ENCODE measurements around the gene MOV10. TPM values are rescaled to one million over a fixed set of nuclear protein-coding genes. Genes with fewer than 3 reads are reported as not detected.

The MOV10 gene
- polyA plus RNA-seq, 1 of the 3 experiments (the other 2 are of a cell fraction) = 87.4 TPM

GRCh38 chr1:112744009-112744578 lies 69.6 kb downstream of the MOV10 start:
- no peak overlapping the region for H3K4me2 ChIP-seq
- CTCF ChIA-PET = interaction anchor here (0.7 to 4.8 kb wide), 13 partner anchors 10 to 329 kb away, joined by 3 to 19 read pairs (median 3); partner anchors contain the start of genes LRIG2 and PPM1J
- WGBS (ENCODE audit: low lambda C conversion rate) = 64% methylated on average over 19 of the region's 58 CpGs
- H3K9ac ChIP-seq = no peak overlapping the region
- no peaks in the 10 kb centered on the region for H3K36me3 ChIP-seq (replicated peaks in 1 of 2; ENCODE audit: control insufficient read depth in 1 of 2, insufficient read depth in 2 of 2, low read length in 1 of 2)
- H2AFZ ChIP-seq (ENCODE audit: low read depth) = no peak overlapping the region; the same call in 1 of the 2 replicates
- H3K27ac ChIP-seq (ENCODE audit: low read depth in 2 of 2, low read length in 1 of 2) = no peak overlapping the region
- TF ChIP-seq EP300 (IDR thresholded peaks at IDR 0.05; ENCODE audit: borderline replicate concordance in 1 of 2, low read depth in 1 of 2, low read length in 1 of 2) (no peak), RFX5 (IDR thresholded peaks at IDR 0.05; ENCODE audit: low read length) (no peak), MAX (IDR thresholded peaks at IDR 0.05; ENCODE audit: low read depth) (no peak), CTCF (IDR thresholded peaks at IDR 0.05) (no peak), JUND (IDR thresholded peaks at IDR 0.05) (no peak)
- POLR2A ChIA-PET = interaction anchor here (0.7 kb wide), 1 partner anchor 61 kb away, joined by 3 read pairs; no protein-coding TSS in a partner anchor
- no peaks in the 10 kb centered on the region for H3K79me2 ChIP-seq (ENCODE audit: insufficient read depth)
- H3K27me3 ChIP-seq (ENCODE audit: insufficient read depth) = no peaks in the 10 kb centered on the region; the same call in 1 of the 2 replicates
- H4K20me1 ChIP-seq (ENCODE audit: insufficient read depth) = no peaks in the 10 kb centered on the region
- no peaks in the 10 kb centered on the region for H3K9me3 ChIP-seq
- H3K9me2 ChIP-seq = no peaks in the 10 kb centered on the region
- H3F3A ChIP-seq (replicated peaks; ENCODE audit: insufficient read depth) = no peaks in the 10 kb centered on the region
- no peak overlapping the region for H3K4me3 ChIP-seq (ENCODE audit: low read depth in 2 of 2, low read length in 1 of 2)
- DNase-seq = no peak
- H3K4me1 ChIP-seq (ENCODE audit: control insufficient read depth in 1 of 2, insufficient read depth in 2 of 2, low read depth in 1 of 2, low read length in 1 of 2) = no peaks in the 10 kb centered on the region

GRCh38 chr1:112748396-112748795 lies 73.9 kb downstream of the MOV10 start:
- H3K9me2 ChIP-seq = no peaks in the 10 kb centered on the region
- no peaks in the 10 kb centered on the region for H3F3A ChIP-seq (replicated peaks; ENCODE audit: insufficient read depth)
- WGBS (ENCODE audit: low lambda C conversion rate) = 64% methylated on average over 11 of the region's 12 CpGs
- ChIA-PET CTCF (interaction anchor here (0.7 to 1.2 kb wide), 3 partner anchors 10 to 29 kb away, joined by 3 to 4 read pairs (median 3); a partner anchor contains a TSS), POLR2A (no interaction called here)
- no peak overlapping the region for H3K27ac ChIP-seq (ENCODE audit: low read depth in 2 of 2, low read length in 1 of 2)
- H3K27me3 ChIP-seq (ENCODE audit: insufficient read depth) = no peaks in the 10 kb centered on the region; the same call in 1 of the 2 replicates
- H3K79me2 ChIP-seq (ENCODE audit: insufficient read depth) = no peaks in the 10 kb centered on the region
- no peak overlapping the region for H2AFZ ChIP-seq (ENCODE audit: low read depth)
- no peak overlapping the region for H3K4me3 ChIP-seq (ENCODE audit: low read depth in 2 of 2, low read length in 1 of 2)
- no peak for TF ChIP-seq POLR2AphosphoS5 (IDR thresholded peaks at IDR 0.05; ENCODE audit: low read depth, low read length)
- no peak for TF ChIP-seq MAX (IDR thresholded peaks at IDR 0.05; ENCODE audit: low read depth)
- TF ChIP-seq USF2 (IDR thresholded peaks at IDR 0.05; ENCODE audit: borderline replicate concordance, low read depth, low read length) = no peak
- no peak for TF ChIP-seq FOXJ3 (CRISPR knock-in tag; IDR thresholded peaks at IDR 0.05)
- TF ChIP-seq TAF1 (IDR thresholded peaks at IDR 0.05; ENCODE audit: borderline replicate concordance, low read depth, low read length) = no peak
- no peak for TF ChIP-seq CTCF (IDR thresholded peaks at IDR 0.05)
- TF ChIP-seq IRF3 (IDR thresholded peaks at IDR 0.05; ENCODE audit: low read depth, low read length) = no peak
- TF ChIP-seq JUND (IDR thresholded peaks at IDR 0.05) = no peak
- TF ChIP-seq GATA2 (CRISPR knock-in tag; IDR thresholded peaks at IDR 0.05) = no peak
- TF ChIP-seq RAD21 (IDR thresholded peaks at IDR 0.05; ENCODE audit: low read length) = no peak
- TF ChIP-seq NRF1 (IDR thresholded peaks at IDR 0.05; ENCODE audit: low read depth, low read length) = no peak
- TF ChIP-seq TCF12 (IDR thresholded peaks at IDR 0.05) = no peak
- TF ChIP-seq FOXM1 (IDR thresholded peaks at IDR 0.05; ENCODE audit: low read depth) = no peak
- TF ChIP-seq RCOR1 (IDR thresholded peaks at IDR 0.05; ENCODE audit: low read length) = no peak
- no peak for TF ChIP-seq RFX5 (IDR thresholded peaks at IDR 0.05; ENCODE audit: low read length)
- no peak for TF ChIP-seq CHD2 (IDR thresholded peaks at IDR 0.05; ENCODE audit: low read length, partially characterized antibody)
- TF ChIP-seq FOSL2 (IDR thresholded peaks at IDR 0.05; ENCODE audit: borderline replicate concordance, low read depth) = no peak
- TF ChIP-seq EZH2phosphoT487 (IDR thresholded peaks at IDR 0.05; ENCODE audit: borderline replicate concordance, low read depth) = no peak
- H3K9ac ChIP-seq = no peak overlapping the region
- no peaks in the 10 kb centered on the region for H3K36me3 ChIP-seq (replicated peaks in 1 of 2; ENCODE audit: control insufficient read depth in 1 of 2, insufficient read depth in 2 of 2, low read length in 1 of 2)
- H3K4me2 ChIP-seq = no peak overlapping the region
- H3K4me1 ChIP-seq (ENCODE audit: control insufficient read depth in 1 of 2, insufficient read depth in 2 of 2, low read depth in 1 of 2, low read length in 1 of 2) = no peaks in the 10 kb centered on the region
- no peaks in the 10 kb centered on the region for H3K9me3 ChIP-seq
- no peaks in the 10 kb centered on the region for H4K20me1 ChIP-seq (ENCODE audit: insufficient read depth)
- DNase-seq = no peak
